MG63 (cell line): ENCODE data around the gene GAB2. TPM values are rescaled to one million over a fixed set of nuclear protein-coding genes. Genes with fewer than 3 reads are reported as not detected.
"Not testable (repeated sequence)": the region's sequence is repeated elsewhere in the genome, so short reads cannot be mapped to it uniquely, and the experiment has no call there.

Source experiments
- DNase-seq: peaks from one replicate; pipeline ENCODE4 v3.0.0-alpha.2; 2020
- H3K27me3 ChIP-seq: fragments of 250-450 bp; sonication (Bioruptor Pico); 2 replicates; pipeline ENCODE4 v1.5.1; 2020; ENCODE audit warnings: mild to moderate bottlenecking, moderate library complexity
- H3K36me3 ChIP-seq: fragments of 250-450 bp; sonication (Bioruptor Pico); 2 replicates; pipeline ENCODE4 v1.5.1; 2020; ENCODE audit warnings: mild to moderate bottlenecking, moderate library complexity
- H3K4me3 ChIP-seq: fragments of 250-450 bp; sonication (Bioruptor Pico); 2 replicates; pipeline ENCODE4 v1.5.1; 2020; ENCODE audit warnings: mild to moderate bottlenecking, moderate library complexity
- H3K9me3 ChIP-seq: fragments of 250-450 bp; sonication (Bioruptor Pico); 2 replicates; pipeline ENCODE4 v1.5.1; 2020; ENCODE audit warnings: mild to moderate bottlenecking, moderate library complexity
- total RNA-seq: library from RNA; depleted of rRNA; stranded (reverse); fragments of >200 nt; shearing (Covaris generic); gene quantifications from 2 replicates; pipeline ENCODE4 v1.2.3, GENCODE V29; 2014; ENCODE audit warnings: low replicate concordance

GAB2 gene
- total RNA-seq, 1 experiment from 2014 or later = under 0.01 TPM

DNA sequence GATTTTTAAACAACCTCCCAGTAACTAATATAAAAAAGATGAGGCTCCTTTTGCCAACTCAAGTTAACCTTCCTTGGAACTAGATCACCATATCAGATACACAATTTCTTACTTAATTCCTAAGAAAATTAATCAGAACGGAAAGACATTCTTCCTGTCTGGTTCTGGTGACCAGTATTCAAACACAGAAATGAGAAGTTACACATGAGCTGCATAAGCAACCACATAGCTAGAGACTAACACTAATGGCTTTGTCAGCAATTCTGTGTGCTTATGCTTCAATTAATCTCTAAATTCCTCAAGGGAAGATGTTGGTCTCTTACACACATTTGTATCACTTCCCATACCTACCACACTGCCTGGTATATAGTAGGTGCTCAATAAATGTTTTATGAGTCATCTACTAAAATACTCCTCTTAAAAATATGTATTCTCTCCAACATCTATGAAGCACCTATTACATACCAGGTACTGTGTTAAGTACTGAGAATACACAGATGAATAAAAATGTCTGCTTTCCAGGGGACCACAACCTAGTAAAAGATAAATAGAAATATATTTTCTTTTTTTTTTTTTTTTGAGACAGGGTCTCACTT lies 54.5 kb downstream of the GAB2 start:
- Histone ChIP-seq H3K9me3 (no peaks in the 10 kb centered on the region), H3K27me3 (peaks cover 2% of the 10 kb centered on the region; the same call in 1 of the 2 replicates), H3K4me3 (no peak overlapping the region), H3K36me3 (no peaks in the 10 kb centered on the region)
- no peak for DNase-seq

- no peak for DNase-seq
These were observed 56.4 kb downstream of the GAB2 start for GRCh38 chr11:78361228-78361627.

GRCh38 chr11:78359921-78360320 lies 57.7 kb downstream of the GAB2 start:
- DNase-seq = no peak
- H3K9me3 ChIP-seq = no peaks in the 10 kb centered on the region
- H3K4me3 ChIP-seq = no peak overlapping the region
- H3K36me3 ChIP-seq = no peaks in the 10 kb centered on the region
- H3K27me3 ChIP-seq = peaks cover 2% of the 10 kb centered on the region; the same call in 1 of the 2 replicates

More at GRCh38 chr11:78361228-78361627, 56.4 kb downstream of the GAB2 start:
- Histone ChIP-seq H3K27me3 (peaks cover 2% of the 10 kb centered on the region; the same call in 1 of the 2 replicates), H3K9me3 (no peaks in the 10 kb centered on the region), H3K36me3 (no peaks in the 10 kb centered on the region), H3K4me3 (no peak overlapping the region)

DNA sequence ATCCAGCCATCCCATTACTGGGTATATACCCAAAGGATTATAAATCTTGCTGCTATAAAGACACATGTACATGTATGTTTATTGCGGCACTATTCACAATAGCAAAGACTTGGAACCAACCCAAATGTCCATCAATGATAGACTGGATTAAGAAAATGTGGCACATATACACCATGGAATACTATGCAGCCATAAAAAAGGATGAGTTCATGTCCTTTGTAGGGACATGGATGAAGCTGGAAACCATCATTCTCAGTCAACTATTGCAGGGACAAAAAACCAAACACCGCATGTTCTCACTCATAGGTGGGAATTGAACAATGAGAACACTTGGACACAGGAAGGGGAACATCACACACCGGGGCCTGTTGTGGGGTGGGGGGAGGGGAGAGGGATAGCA lies 59.7 kb downstream of the GAB2 start:
- DNase-seq, H3K9me3 ChIP-seq, H3K4me3 ChIP-seq: not testable (repeated sequence)

GRCh38 chr11:78357425-78357824 lies 60.2 kb downstream of the GAB2 start:
- H3K36me3 ChIP-seq, H3K27me3 ChIP-seq, H3K9me3 ChIP-seq, DNase-seq, H3K4me3 ChIP-seq: not testable (repeated sequence)

More for the DNA sequence above, 59.7 kb downstream of the GAB2 start:
- not testable (repeated sequence) for H3K27me3 ChIP-seq, H3K36me3 ChIP-seq

GRCh38 chr11:78355742-78356141 lies 61.9 kb downstream of the GAB2 start:
- H3K4me3 ChIP-seq, DNase-seq, H3K27me3 ChIP-seq, H3K9me3 ChIP-seq, H3K36me3 ChIP-seq: not testable (repeated sequence)

DNA sequence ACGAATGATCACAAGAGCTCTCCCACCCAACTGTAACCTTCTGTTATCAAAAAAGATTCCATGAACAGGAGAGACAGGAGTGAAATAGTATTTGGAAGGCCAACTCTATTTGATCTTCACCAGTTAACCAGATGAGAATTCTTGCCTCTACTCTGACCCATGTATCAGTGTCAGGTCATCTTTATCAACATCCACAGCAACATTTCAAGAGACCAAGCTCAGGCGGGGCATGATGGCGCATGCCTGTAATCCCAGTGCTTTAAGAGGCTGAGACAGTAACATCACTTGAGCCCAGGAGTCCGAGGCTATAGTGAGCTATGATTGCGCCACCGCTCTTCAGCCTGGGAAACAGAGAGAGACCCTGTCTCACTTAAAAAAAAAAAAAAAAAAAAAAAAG lies 62.3 kb downstream of the GAB2 start:
- DNase-seq = no peak
- no peaks in the 10 kb centered on the region for H3K9me3 ChIP-seq

GRCh38 chr11:78354408-78355308 lies 63.0 kb downstream of the GAB2 start:
- H3K9me3 ChIP-seq = no peaks in the 10 kb centered on the region
- DNase-seq = no peak
- no peak overlapping the region for H3K4me3 ChIP-seq
- H3K36me3 ChIP-seq = no peaks in the 10 kb centered on the region
- H3K27me3 ChIP-seq = no peaks in the 10 kb centered on the region; the same call in 1 of the 2 replicates

More for the DNA sequence above, 62.3 kb downstream of the GAB2 start:
- no peak overlapping the region for H3K4me3 ChIP-seq
- H3K27me3 ChIP-seq = no peaks in the 10 kb centered on the region; the same call in 1 of the 2 replicates
- H3K36me3 ChIP-seq = no peaks in the 10 kb centered on the region

- H3K9me3 ChIP-seq = no peaks in the 10 kb centered on the region
- no peak for DNase-seq
- no peaks in the 10 kb centered on the region for H3K36me3 ChIP-seq
- H3K4me3 ChIP-seq = no peak overlapping the region
- no peaks in the 10 kb centered on the region; the same call in 1 of the 2 replicates for H3K27me3 ChIP-seq
These were observed 65.4 kb downstream of the GAB2 start for GRCh38 chr11:78351979-78352841.

DNA sequence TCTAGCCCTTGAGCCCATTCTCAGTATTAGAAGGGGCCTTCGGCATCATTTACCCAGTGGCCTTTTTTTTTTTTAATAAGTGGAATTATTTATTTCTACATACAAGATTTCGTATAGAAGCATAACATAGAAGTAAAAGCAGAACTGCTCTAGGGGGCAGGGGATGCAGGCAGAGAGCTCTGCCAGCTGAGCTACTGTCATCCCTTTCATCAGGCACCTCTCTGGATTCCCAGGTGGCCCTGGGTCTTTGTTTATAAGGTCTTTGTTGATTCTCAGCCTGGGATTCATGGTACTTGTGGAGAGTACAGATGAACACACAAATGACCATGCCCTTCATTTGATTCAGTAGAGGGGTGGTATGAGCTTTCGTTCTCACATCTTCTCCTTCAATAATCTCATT lies 66.4 kb downstream of the GAB2 start:
- no peak for DNase-seq
- Histone ChIP-seq H3K4me3 (no peak overlapping the region), H3K27me3 (no peaks in the 10 kb centered on the region), H3K9me3 (no peaks in the 10 kb centered on the region), H3K36me3 (no peaks in the 10 kb centered on the region)

GRCh38 chr11:78350646-78351165 lies 66.9 kb downstream of the GAB2 start:
- no peak for DNase-seq
- Histone ChIP-seq H3K36me3 (no peaks in the 10 kb centered on the region), H3K9me3 (no peaks in the 10 kb centered on the region), H3K27me3 (no peaks in the 10 kb centered on the region), H3K4me3 (no peak overlapping the region)

GRCh38 chr11:78350091-78350645 lies 67.5 kb downstream of the GAB2 start:
- no peaks in the 10 kb centered on the region for H3K9me3 ChIP-seq
- H3K4me3 ChIP-seq = no peak overlapping the region
- no peaks in the 10 kb centered on the region for H3K27me3 ChIP-seq
- no peaks in the 10 kb centered on the region for H3K36me3 ChIP-seq
- DNase-seq = no peak

- Histone ChIP-seq H3K4me3 (no peak overlapping the region), H3K36me3 (no peaks in the 10 kb centered on the region)
- DNase-seq = no peak
These were observed 68.0 kb downstream of the GAB2 start for GRCh38 chr11:78349624-78350023.

DNA sequence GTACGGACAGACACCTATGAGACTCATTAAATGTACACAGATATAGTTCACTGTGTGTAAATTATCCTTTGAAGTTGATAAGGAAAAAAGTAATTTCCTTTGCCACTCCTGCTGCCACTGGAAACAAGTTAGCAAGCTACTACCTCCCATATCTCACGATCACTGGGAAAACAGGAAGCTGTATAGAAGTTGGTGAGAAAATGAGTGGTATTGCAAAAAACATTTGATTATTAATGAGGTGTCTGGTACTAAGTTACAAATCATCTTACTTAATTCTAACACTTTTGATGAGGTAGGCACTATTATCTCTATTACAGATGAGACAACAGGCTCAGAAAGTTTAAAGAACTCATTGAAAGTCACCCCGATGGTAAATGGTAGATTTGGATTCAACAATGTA lies 68.5 kb downstream of the GAB2 start:
- no peak overlapping the region for H3K4me3 ChIP-seq

More at GRCh38 chr11:78349624-78350023, 68.0 kb downstream of the GAB2 start:
- Histone ChIP-seq H3K27me3 (no peaks in the 10 kb centered on the region), H3K9me3 (no peaks in the 10 kb centered on the region)

GRCh38 chr11:78347956-78348355 lies 69.7 kb downstream of the GAB2 start:
- H3K27me3 ChIP-seq = no peaks in the 10 kb centered on the region
- DNase-seq = no peak
- H3K36me3 ChIP-seq = no peaks in the 10 kb centered on the region
- H3K9me3 ChIP-seq = no peaks in the 10 kb centered on the region
- no peak overlapping the region for H3K4me3 ChIP-seq

More for the DNA sequence above, 68.5 kb downstream of the GAB2 start:
- Histone ChIP-seq H3K27me3 (no peaks in the 10 kb centered on the region), H3K9me3 (no peaks in the 10 kb centered on the region), H3K36me3 (no peaks in the 10 kb centered on the region)
- no peak for DNase-seq

- Histone ChIP-seq H3K27me3 (no peaks in the 10 kb centered on the region), H3K4me3 (no peak overlapping the region), H3K36me3 (no peaks in the 10 kb centered on the region), H3K9me3 (no peaks in the 10 kb centered on the region)
- no peak for DNase-seq
These were observed 70.8 kb downstream of the GAB2 start for GRCh38 chr11:78346799-78347198.
